OCI-LY1 (cell line): ENCODE results near the gene NFX1.

Experiments used
- H2AFZ ChIP-seq: fragments of 200-600 bp; sonication (generic), shearing (Covaris generic); 2 replicates; pipeline ENCODE4 v1.6.0; 2014; ENCODE audit warnings: antibody characterized with exemption, mild to moderate bottlenecking, low read length
- H3F3A ChIP-seq: fragments of 200-600 bp; sonication (generic), shearing (Covaris generic); 2 replicates; pipeline ENCODE4 v1.6.0; 2014; ENCODE audit warnings: mild to moderate bottlenecking, antibody characterized with exemption, low read length, moderate library complexity; ENCODE audit not compliant: insufficient read depth
- H3K27ac ChIP-seq: fragments of 200-600 bp; sonication (generic); 2 replicates; pipeline ENCODE4 v1.5.1; 2014; ENCODE audit warnings: low read length, mixed run types, mild to moderate bottlenecking, low read depth; ENCODE audit not compliant: poor library complexity, severe bottlenecking
- H3K27me3 ChIP-seq: fragments of 200-600 bp; sonication (generic); 2 replicates; pipeline ENCODE4 v1.6.0; 2014; ENCODE audit warnings: antibody characterized with exemption, mild to moderate bottlenecking, low read length, moderate library complexity; ENCODE audit not compliant: insufficient read depth
- H3K36me3 ChIP-seq: fragments of 200-600 bp; sonication (generic); 2 replicates; pipeline ENCODE4 v1.6.1; 2014; ENCODE audit warnings: mild to moderate bottlenecking, antibody characterized with exemption, low read length, moderate library complexity, mixed read lengths; ENCODE audit not compliant: insufficient read depth
- H3K4me1 ChIP-seq: fragments of 200-600 bp; sonication (generic); 2 replicates; pipeline ENCODE4 v1.5.1; 2014; ENCODE audit warnings: mild to moderate bottlenecking, low read length, moderate library complexity; ENCODE audit not compliant: insufficient read depth, severe bottlenecking
- H3K4me2 ChIP-seq: fragments of 200-600 bp; sonication (generic), shearing (Covaris generic); 2 replicates; pipeline ENCODE4 v1.6.1; 2014; ENCODE audit warnings: low read length
- H3K4me3 ChIP-seq: fragments of 200-600 bp; sonication (generic); 2 replicates; pipeline ENCODE4 v1.5.1; 2014; ENCODE audit warnings: low read length, low read depth, mild to moderate bottlenecking, mixed read lengths; ENCODE audit not compliant: poor library complexity, severe bottlenecking
- H3K79me2 ChIP-seq: fragments of 200-600 bp; shearing (Covaris generic); 2 replicates; pipeline ENCODE4 v1.6.1; 2016; ENCODE audit warnings: mixed run types, low read length, mixed read lengths; ENCODE audit not compliant: insufficient read depth
- H3K9ac ChIP-seq: fragments of 200-600 bp; sonication (generic), shearing (Covaris generic); 2 replicates; pipeline ENCODE4 v1.6.1; 2014; ENCODE audit warnings: mild to moderate bottlenecking, low read length, mixed read lengths
- H3K9me2 ChIP-seq: fragments of 200-600 bp; sonication (generic), shearing (Covaris generic); 2 replicates; pipeline ENCODE4 v1.6.1; 2014; ENCODE audit warnings: low read depth, mild to moderate bottlenecking, low read length, mixed read lengths
- H3K9me3 ChIP-seq: fragments of 200-600 bp; shearing (Covaris generic); 2 replicates; pipeline ENCODE4 v1.6.1; 2014; ENCODE audit warnings: low read length, mixed read lengths
- H4K20me1 ChIP-seq: fragments of 200-600 bp; sonication (generic), shearing (Covaris generic); 2 replicates; pipeline ENCODE4 v1.6.0; 2016; ENCODE audit warnings: mild to moderate bottlenecking, low read length; ENCODE audit not compliant: insufficient read depth
- EZH2 ChIP-seq: fragments of 200-600 bp; sonication (generic), shearing (Covaris generic); IDR thresholded peaks from 2 replicates; pipeline ENCODE4 v1.8.0; 2017; ENCODE audit warnings: borderline replicate concordance, mixed run types, mild to moderate bottlenecking, antibody characterized with exemption, low read length, moderate library complexity, mixed read lengths
- TF ChIP-seq, protein P1 (sequence below): fragments of 200-600 bp; sonication (generic), shearing (Covaris generic); IDR thresholded peaks from 2 replicates; pipeline ENCODE4 v1.5.1; 2017; ENCODE audit warnings: mild to moderate bottlenecking, antibody characterized with exemption, low read length, moderate library complexity, mixed read lengths

The NFX1 gene

DNA sequence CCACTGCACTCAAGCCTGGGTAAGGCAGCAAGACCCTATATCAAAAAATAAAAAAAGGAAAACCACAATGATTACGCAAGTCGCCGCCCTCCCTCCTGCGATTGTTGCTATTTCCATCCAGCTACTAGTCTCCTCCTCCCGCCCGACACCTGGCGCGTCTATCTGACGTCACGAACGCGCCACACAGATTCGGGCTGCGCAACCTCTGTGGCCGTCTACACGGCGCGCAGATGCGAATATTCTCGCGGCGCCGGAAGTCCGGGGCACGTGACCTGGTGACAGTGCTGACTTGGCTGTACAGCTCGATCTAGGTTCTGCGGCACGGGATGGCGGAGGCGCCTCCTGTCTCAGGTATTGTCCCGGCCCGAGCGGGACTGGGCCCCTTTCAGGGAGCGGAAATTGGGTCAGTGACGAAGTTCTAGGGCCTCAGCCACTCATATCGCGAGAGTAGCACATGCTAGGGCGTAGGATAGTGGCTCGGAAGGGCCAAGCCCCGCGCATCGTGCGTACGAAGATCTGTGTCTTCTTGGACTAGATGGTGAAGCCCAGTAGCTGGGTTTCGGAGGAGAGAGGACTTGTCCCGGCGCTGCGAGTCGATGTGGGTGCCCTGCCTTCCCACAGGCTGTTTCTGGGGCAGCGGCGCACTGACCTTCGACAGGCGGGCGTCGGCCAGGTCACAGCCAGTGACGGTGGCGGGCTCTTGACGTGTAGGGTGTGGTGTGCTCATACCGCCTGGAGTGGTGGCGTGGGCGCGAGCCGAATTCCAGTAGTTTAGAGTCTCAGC, at the start of gene NFX1:
Gene NFX1, plus strand, starts transcription at position 270 of the 784 bp plus-strand sequence. Its CDS starts 57 bp downstream, at position 327.
- Histone ChIP-seq H3K9me3 (no peaks in the 10 kb centered on the region), H2AFZ (no peak within 1 kb of the TSS), H3K79me2 (peaks cover 47% of the 10 kb centered on the region), H3K4me1 (peaks cover 54% of the 10 kb centered on the region), H3K27me3 (no peaks in the 10 kb centered on the region), H3K9ac (peak within 1 kb of the TSS; percentile 87), H3K9me2 (no peaks in the 10 kb centered on the region), H4K20me1 (no peaks in the 10 kb centered on the region), H3K36me3 (peaks cover 38% of the 10 kb centered on the region), H3K27ac (peak within 1 kb of the TSS; percentile 93), H3K4me3 (peak within 1 kb of the TSS; percentile 87), H3F3A (no peaks in the 10 kb centered on the region), H3K4me2 (peak within 1 kb of the TSS; percentile 95)
- TF ChIP-seq, protein P1, sequence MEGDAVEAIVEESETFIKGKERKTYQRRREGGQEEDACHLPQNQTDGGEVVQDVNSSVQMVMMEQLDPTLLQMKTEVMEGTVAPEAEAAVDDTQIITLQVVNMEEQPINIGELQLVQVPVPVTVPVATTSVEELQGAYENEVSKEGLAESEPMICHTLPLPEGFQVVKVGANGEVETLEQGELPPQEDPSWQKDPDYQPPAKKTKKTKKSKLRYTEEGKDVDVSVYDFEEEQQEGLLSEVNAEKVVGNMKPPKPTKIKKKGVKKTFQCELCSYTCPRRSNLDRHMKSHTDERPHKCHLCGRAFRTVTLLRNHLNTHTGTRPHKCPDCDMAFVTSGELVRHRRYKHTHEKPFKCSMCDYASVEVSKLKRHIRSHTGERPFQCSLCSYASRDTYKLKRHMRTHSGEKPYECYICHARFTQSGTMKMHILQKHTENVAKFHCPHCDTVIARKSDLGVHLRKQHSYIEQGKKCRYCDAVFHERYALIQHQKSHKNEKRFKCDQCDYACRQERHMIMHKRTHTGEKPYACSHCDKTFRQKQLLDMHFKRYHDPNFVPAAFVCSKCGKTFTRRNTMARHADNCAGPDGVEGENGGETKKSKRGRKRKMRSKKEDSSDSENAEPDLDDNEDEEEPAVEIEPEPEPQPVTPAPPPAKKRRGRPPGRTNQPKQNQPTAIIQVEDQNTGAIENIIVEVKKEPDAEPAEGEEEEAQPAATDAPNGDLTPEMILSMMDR, result no peak; the same call in 1 of the 2 replicates
- no peak for TF ChIP-seq EZH2

GRCh38 chr9:33241298-33241697, 49.0 kb upstream of the NFX1 start:
- Histone ChIP-seq H3K4me3 (no peak overlapping the region), H3K36me3 (no peaks in the 10 kb centered on the region), H3K9me3 (no peaks in the 10 kb centered on the region), H3F3A (no peaks in the 10 kb centered on the region), H2AFZ (no peak overlapping the region), H3K4me2 (no peak overlapping the region), H4K20me1 (no peaks in the 10 kb centered on the region), H3K27ac (no peak overlapping the region), H3K9me2 (no peaks in the 10 kb centered on the region), H3K27me3 (no peaks in the 10 kb centered on the region; the same call in 1 of the 2 replicates), H3K79me2 (no peaks in the 10 kb centered on the region), H3K4me1 (no peaks in the 10 kb centered on the region), H3K9ac (no peak overlapping the region)
- TF ChIP-seq EZH2, result no peak
- TF ChIP-seq, protein P1, result no peak

- Histone ChIP-seq H3K27ac (no peak overlapping the region), H3K27me3 (no peaks in the 10 kb centered on the region; the same call in 1 of the 2 replicates), H3K9me3 (no peaks in the 10 kb centered on the region), H4K20me1 (no peaks in the 10 kb centered on the region), H3K79me2 (no peaks in the 10 kb centered on the region), H3K4me1 (no peaks in the 10 kb centered on the region), H3K4me3 (no peak overlapping the region), H3K9me2 (no peaks in the 10 kb centered on the region), H3K9ac (no peak overlapping the region), H3F3A (no peaks in the 10 kb centered on the region), H2AFZ (no peak overlapping the region), H3K4me2 (no peak overlapping the region), H3K36me3 (no peaks in the 10 kb centered on the region)
- no peak for TF ChIP-seq EZH2
- TF ChIP-seq, protein P1, result no peak
Measured at GRCh38 chr9:33242609-33243134, 47.6 kb upstream of the NFX1 start.
